Activated CD4-positive, alpha-beta T cell treated with anti-CD3 and anti-CD28 coated beads, Interleukin-2, amount 50 U/mL, for 16 hours (primary cell): ENCODE results near the gene HSPA6.
"Not testable (repeated sequence)": the region's sequence is repeated elsewhere in the genome, so short reads cannot be mapped to it uniquely, and the experiment has no call there.

Experiments
- DNase-seq: peaks from one replicate; pipeline ENCODE4 v3.0.0-alpha.2; 2020

The HSPA6 gene

GRCh38 chr1:161563522-161563921 is 39.2 kb downstream of the HSPA6 start:
- not testable (repeated sequence) for DNase-seq

- DNase-seq, result not testable (repeated sequence)
Measured at GRCh38 chr1:161566602-161566960, 42.2 kb downstream of the HSPA6 start.

- not testable (repeated sequence) for DNase-seq
Measured at GRCh38 chr1:161571703-161572102, 47.4 kb downstream of the HSPA6 start.
